Activated T-cell treated with anti-CD3 and anti-CD28 coated beads, Interleukin-2, amount 50 U/mL, for 4 hours (primary cell): ENCODE results near the gene TMLHE. TPM values are rescaled to one million over a fixed set of nuclear protein-coding genes. Genes with fewer than 3 reads are reported as not detected.
"Not testable (repeated sequence)": the region's sequence is repeated elsewhere in the genome, so short reads cannot be mapped to it uniquely, and the experiment has no call there.

ENCODE experiments used
- ATAC-seq, 2 donors: fragments of 200-7000 bp; cut with Tn5 transposase; one replicate each; pipeline ENCODE4 v1.10.0; 2021
- DNase-seq: peaks from one replicate; pipeline ENCODE4 v3.0.0-alpha.2; 2020
- H3K27me3 Mint-ChIP-seq: one replicate; pipeline ENCODE4 v1.8.0; 2021; ENCODE audit warnings: low read depth, mixed read lengths
- H3K36me3 Mint-ChIP-seq: one replicate; pipeline ENCODE4 v1.8.0; 2022; ENCODE audit warnings: mixed read lengths; ENCODE audit not compliant: insufficient read depth
- H3K4me1 Mint-ChIP-seq: one replicate; pipeline ENCODE4 v1.8.0; 2021; ENCODE audit warnings: low read depth, mixed read lengths
- H3K4me3 Mint-ChIP-seq: one replicate; pipeline ENCODE4 v1.8.0; 2021; ENCODE audit warnings: mild to moderate bottlenecking, moderate library complexity, mixed read lengths
- H3K9me3 Mint-ChIP-seq: one replicate; pipeline ENCODE4 v1.8.0; 2021; ENCODE audit warnings: mixed read lengths
- total RNA-seq, 3 donors: library from RNA; stranded (reverse); gene quantifications; one replicate each; pipeline ENCODE4 v1.2.1, GENCODE V29; 2021

Gene TMLHE, protein sequence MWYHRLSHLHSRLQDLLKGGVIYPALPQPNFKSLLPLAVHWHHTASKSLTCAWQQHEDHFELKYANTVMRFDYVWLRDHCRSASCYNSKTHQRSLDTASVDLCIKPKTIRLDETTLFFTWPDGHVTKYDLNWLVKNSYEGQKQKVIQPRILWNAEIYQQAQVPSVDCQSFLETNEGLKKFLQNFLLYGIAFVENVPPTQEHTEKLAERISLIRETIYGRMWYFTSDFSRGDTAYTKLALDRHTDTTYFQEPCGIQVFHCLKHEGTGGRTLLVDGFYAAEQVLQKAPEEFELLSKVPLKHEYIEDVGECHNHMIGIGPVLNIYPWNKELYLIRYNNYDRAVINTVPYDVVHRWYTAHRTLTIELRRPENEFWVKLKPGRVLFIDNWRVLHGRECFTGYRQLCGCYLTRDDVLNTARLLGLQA
- 1 to 10 TPM; 4.7 to 5.6 (median 4.9) TPM for total RNA-seq

DNA sequence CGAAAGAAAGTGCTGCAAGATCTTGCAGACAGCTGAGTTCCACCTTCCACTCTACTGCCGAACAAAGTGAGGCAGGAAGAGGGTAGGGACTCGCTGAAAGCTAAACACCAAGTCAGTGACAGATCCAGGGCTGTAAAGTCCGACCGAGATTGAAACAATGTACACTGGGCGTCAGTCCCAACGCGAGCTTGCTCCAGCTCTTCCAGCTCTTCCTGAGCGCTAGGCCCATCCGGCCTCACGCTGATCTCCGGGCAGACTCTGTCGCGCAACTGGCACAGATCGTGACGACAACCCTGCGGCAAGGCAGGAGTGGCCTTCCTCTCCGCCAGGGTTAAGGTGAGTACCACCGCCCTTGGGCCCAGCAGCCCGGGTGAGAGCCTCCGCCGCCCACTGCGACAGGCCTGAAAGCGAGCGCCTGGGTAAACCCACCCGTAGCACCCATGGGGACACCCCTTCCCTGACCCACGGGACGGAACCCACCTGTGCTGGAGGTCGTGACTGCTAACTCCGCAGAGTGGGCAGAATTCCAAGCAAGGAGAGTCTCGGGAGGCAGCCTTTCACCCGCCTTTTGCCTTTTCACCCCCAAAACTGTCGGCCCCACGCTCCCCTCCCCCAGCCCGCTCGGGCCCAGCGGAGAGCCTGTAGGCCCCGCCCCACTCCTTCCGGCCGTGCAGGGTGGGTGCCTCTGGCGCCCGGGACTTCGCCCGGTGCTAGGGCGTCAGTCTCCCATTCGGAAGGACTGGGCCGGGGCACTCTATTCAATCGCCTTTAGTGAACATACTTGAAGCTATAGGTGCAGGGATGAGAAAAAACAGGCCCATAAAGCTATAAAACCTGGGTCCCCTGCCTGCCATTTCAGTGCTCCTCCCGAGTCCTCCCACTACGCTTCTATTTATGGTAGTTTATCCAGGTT is at the start of gene TMLHE, which contains the start of gene SPRY3:
Gene TMLHE, minus strand, starts transcription at position 641 of the 913 bp plus-strand sequence. CDS start 67,676 bp downstream, outside the sequence.
Gene SPRY3, plus strand, starts transcription at position 275 of the 913 bp plus-strand sequence.
- peak; percentile 95 to 99 for ATAC-seq
- Mint-ChIP-seq H3K36me3 (peaks cover 1% of the 10 kb centered on the region), H3K27me3 (no peaks in the 10 kb centered on the region), H3K4me3 (peak within 1 kb of the TSS; percentile 91), H3K9me3 (no peaks in the 10 kb centered on the region), H3K4me1 (peaks cover 30% of the 10 kb centered on the region)
- peak; percentile 46 for DNase-seq

DNA sequence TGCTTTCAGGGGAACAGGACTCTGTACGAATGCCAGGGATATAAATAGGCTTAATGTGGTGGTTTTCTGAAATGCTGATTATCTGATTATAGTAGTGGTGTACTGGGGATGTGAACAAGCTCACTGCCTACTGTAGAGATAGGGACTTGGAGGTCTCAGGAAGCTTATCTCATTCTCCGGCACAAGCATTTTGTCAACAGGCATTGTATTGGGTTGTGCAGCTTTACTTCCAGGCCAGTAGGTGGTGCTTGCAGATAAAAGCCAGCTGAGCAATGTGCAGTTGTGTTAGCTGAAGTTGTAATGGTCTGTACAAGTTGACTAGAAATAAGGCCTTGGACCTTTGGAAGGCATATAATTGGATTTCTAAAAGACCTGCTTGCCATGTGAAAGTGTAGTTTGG is 49.5 kb upstream of the TMLHE start:
- no peak for ATAC-seq
- Mint-ChIP-seq H3K4me3 (no peak overlapping the region), H3K9me3 (peaks cover 9% of the 10 kb centered on the region), H3K36me3 (no peaks in the 10 kb centered on the region), H3K4me1 (no peaks in the 10 kb centered on the region), H3K27me3 (no peaks in the 10 kb centered on the region)
- no peak for DNase-seq

DNA sequence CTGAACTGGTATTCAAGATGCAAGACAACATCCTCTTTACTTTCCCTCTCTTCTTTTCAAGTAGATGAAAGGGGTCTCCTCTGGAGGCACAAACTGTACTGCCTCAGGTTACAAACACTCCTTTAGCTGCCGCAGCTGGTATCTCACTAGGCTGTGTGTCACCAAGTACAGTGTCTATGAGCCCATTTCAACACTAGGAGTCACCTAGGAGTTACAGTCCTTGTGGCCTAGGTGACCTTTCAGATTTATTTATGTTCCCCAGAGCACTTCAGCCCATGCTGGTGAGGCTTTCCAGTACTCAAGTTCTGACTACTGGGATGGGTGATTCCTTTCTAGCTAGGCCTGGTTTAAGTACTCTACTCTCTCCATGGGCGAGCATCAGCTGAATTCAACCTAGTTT is 32.4 kb upstream of the TMLHE start:
- H3K4me3 Mint-ChIP-seq = no peak overlapping the region
- peaks cover 3% of the 10 kb centered on the region for H3K27me3 Mint-ChIP-seq
- H3K36me3 Mint-ChIP-seq = no peaks in the 10 kb centered on the region
- ATAC-seq (no peak), DNase-seq (no peak)
- H3K4me1 Mint-ChIP-seq = peaks cover 2% of the 10 kb centered on the region
- H3K9me3 Mint-ChIP-seq = no peaks in the 10 kb centered on the region

DNA sequence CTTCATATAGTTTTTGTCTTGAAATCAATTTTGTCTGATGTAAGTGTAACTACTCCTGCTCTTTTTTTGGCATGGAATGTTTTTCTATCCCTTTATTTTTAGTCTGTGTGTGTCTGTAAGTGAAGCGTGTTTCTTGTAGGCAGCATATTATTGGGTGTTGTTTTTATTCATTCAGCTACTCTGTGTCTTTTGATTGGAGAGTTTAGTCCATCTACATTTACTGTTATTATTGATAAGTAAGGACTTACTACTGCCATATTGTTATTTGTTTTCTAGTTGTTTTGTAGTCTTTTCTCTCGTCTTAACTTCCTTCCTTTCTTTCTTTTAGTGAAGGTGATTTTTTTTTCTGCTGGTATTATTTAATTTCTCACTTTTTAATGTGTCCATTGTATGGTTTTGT is 30.5 kb upstream of the TMLHE start:
- Mint-ChIP-seq H3K4me3 (no peak overlapping the region), H3K36me3 (no peaks in the 10 kb centered on the region), H3K4me1 (peaks cover 2% of the 10 kb centered on the region), H3K9me3 (no peaks in the 10 kb centered on the region), H3K27me3 (peaks cover 3% of the 10 kb centered on the region)
- ATAC-seq (no peak), DNase-seq (no peak)

DNA sequence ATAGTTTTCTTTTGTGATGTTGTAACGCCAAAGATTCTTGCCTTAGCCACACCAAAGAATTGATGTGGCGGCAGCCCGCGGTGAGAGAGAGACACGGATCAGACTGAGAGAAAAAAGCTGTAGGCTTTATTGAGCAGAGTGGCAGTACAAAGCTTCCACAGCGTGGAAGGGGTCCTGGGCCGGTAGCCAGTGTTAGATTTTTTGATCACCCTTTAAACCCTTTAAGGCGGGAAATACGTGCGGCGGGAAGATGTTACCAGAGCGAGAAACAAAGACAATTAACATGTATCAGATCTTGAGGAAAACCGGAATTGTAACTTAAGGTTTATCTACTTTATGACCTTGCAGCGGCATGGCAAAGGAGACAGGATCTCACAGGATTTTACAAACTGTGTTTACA is 28.6 kb upstream of the TMLHE start:
- not testable (repeated sequence) for H3K27me3 Mint-ChIP-seq, H3K9me3 Mint-ChIP-seq, H3K4me1 Mint-ChIP-seq, DNase-seq, ATAC-seq, H3K36me3 Mint-ChIP-seq
- H3K4me3 Mint-ChIP-seq = peak overlapping the region; percentile 72

DNA sequence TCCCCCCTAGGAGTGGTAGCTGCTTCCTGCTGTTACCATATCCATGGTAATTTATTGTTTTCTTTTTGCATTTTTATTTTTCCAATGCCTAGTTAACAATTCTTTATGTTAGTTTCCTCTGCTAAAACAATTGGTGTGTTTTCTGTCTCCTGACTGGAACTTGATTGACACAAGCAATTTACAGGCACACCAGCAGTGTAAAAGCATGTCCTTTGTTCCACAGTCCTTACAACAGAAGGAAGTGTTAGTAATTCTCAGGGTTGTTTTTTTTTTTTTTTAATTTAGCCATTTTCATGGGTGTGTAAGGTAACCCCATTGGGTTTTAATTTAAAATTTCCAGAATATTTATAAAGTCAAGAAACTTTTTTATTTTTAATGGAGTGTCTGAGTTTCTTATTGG is 25.0 kb upstream of the TMLHE start:
- ATAC-seq (no peak), DNase-seq (no peak)
- no peak overlapping the region for H3K4me3 Mint-ChIP-seq
- H3K36me3 Mint-ChIP-seq = no peaks in the 10 kb centered on the region
- peaks cover 4% of the 10 kb centered on the region for H3K4me1 Mint-ChIP-seq
- H3K27me3 Mint-ChIP-seq = no peaks in the 10 kb centered on the region
- H3K9me3 Mint-ChIP-seq = no peaks in the 10 kb centered on the region

DNA sequence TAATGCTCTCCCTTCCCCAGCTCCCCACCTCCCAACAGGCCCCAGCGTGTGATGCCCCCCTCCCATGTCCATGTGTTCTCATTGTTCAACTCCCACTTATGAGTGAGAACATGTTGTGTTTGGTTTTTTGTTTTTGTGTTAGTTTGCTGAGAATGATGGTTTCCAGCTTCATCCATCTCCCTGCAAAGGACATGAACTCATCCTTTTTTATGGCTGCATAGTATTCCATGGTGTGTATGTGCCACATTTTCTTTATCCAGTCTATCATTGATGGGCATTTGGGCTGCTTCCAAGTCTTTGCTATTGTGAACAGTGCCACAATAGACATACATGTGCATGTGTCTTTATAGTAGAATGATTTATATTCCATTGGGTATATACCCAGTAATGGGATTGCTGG is 22.3 kb upstream of the TMLHE start:
- not testable (repeated sequence) for H3K4me1 Mint-ChIP-seq, H3K9me3 Mint-ChIP-seq, H3K27me3 Mint-ChIP-seq, H3K4me3 Mint-ChIP-seq, H3K36me3 Mint-ChIP-seq, ATAC-seq, DNase-seq

DNA sequence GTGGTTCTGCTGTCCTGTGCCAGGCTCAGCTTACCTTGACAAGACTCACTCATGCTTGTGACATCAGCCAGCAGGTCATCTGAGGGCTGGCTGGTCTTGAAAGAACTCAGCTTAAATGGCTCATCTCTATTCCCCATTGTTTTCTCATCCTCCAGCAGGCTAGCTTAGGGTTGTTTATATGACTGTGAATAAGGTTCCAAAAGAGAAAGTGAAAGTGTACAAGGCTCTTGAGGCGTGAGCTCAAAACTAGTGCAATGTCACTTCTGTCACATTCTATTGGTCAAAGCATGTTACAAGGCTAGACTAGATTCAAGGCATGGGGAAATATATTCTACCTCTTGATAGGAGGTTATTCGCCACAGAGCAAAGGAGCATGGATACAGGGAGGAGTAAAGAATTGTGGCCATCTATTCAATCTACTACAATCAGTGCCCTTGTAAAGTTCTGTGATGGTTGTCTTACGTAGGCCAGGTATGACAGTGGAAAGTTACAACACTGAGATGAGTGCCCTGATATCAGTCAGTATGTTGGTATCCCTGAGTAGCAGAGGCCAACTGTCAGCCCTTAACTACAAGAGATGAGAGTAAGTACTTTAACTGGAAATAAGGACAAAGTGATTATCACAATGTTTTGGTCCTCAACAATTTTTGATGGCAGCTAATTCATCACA is 19.8 kb upstream of the TMLHE start:
- Mint-ChIP-seq H3K36me3 (peaks cover 2% of the 10 kb centered on the region), H3K4me1 (peaks cover 7% of the 10 kb centered on the region), H3K27me3 (no peaks in the 10 kb centered on the region), H3K4me3 (peak overlapping the region; percentile 25), H3K9me3 (peaks cover 13% of the 10 kb centered on the region)
- ATAC-seq (peak; percentile 81 to 86), DNase-seq (no peak)

DNA sequence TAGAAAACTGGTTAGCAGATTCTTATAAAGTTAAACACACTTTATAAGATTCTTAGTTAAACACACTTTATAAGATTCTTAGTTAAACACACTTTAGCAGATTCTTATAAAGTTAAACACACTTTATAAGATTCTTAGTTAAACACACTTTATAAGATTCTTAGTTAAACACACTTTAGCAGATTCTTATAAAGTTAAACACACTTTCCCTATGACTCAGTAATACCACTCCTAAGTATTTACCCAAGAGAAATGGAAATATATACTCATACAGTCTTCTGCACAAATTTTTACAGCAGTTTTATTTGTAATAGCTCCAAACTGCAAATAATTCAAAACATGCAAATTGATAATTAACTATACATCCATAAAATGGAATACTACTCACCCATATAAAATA is 7.4 kb upstream of the TMLHE start:
- not testable (repeated sequence) for H3K4me1 Mint-ChIP-seq, ATAC-seq, H3K36me3 Mint-ChIP-seq, DNase-seq, H3K27me3 Mint-ChIP-seq, H3K9me3 Mint-ChIP-seq, H3K4me3 Mint-ChIP-seq

DNA sequence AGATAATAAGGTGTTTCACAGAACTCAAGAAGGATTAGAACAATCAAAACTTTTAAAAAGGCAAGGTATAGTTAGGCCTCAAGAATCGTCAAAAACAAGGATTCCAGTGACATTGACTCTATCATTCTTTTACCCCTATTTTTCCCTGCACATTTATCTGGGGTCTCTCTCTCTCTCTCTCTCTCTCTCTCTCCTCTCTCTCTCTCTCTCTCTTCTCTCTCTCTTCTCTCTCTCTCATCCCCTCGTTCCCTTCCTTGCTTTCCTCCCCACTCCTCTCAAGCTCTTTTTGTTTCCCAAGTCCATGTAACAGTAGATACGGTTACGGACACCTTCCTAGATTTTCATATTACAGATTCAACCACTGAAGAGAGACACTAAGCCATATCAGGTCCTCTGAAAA is 3.2 kb upstream of the TMLHE start:
- H3K36me3 Mint-ChIP-seq = no peaks in the 10 kb centered on the region
- no peak for DNase-seq
- H3K4me1 Mint-ChIP-seq = peaks cover 10% of the 10 kb centered on the region
- ATAC-seq = no peak
- H3K27me3 Mint-ChIP-seq = no peaks in the 10 kb centered on the region
- H3K9me3 Mint-ChIP-seq = no peaks in the 10 kb centered on the region
- no peak overlapping the region for H3K4me3 Mint-ChIP-seq

DNA sequence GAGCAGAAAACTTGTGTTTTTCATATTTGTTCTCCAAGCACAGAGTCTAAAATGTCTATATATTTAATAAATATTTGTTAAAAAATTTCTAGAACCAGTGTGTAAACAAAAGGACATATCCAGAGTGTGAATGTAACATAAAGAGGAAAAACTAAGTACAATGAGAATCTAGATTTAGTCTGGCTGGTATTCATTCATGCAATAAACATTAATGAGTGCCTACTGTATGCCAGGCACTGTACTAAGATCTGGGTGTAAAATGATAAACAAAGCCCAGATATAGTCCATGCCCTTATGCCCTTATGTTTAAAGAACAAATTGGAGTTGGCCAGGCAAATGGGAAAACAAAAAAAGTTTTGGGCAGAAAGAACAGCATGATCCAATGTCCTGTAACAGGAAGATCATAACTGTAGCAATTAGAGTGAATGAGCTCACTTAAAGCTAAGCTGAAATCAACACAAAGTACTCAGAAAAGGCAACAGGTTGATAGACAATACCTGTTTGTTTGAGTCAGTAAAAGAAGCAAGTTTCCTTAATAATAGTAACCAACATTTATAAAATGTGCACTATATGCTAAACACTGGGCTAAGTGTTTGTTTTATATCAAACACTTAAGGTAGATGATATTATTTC is 1.3 kb upstream of the TMLHE start:
- peaks cover 20% of the 10 kb centered on the region for H3K4me1 Mint-ChIP-seq
- no peaks in the 10 kb centered on the region for H3K27me3 Mint-ChIP-seq
- H3K36me3 Mint-ChIP-seq = no peaks in the 10 kb centered on the region
- H3K4me3 Mint-ChIP-seq = no peak overlapping the region
- no peak for DNase-seq
- ATAC-seq = no peak
- H3K9me3 Mint-ChIP-seq = no peaks in the 10 kb centered on the region

DNA sequence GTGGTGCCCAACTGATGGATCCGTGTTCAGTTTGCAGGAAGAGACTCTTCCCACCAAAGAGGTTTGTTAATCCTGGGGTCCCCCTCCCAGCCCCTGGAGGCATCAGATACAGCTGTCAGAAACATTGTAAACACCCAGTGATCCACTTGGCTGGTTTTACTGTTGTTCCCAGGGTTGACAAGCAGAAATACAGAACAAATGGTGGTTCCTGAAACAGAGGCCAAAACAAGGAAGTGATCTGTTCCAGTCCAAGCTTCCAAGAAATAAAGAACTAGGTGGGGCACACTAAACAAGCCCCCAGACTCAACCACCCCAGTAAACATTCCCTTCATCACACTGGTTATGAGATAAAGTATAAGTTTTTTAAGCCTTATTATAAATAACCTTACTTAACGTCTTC is 1.4 kb downstream of the TMLHE start:
- Mint-ChIP-seq H3K9me3 (peaks cover 6% of the 10 kb centered on the region), H3K4me1 (peaks cover 35% of the 10 kb centered on the region), H3K27me3 (no peaks in the 10 kb centered on the region), H3K36me3 (peaks cover 6% of the 10 kb centered on the region), H3K4me3 (peak overlapping the region; percentile 91)
- DNase-seq (no peak), ATAC-seq (no peak)

DNA sequence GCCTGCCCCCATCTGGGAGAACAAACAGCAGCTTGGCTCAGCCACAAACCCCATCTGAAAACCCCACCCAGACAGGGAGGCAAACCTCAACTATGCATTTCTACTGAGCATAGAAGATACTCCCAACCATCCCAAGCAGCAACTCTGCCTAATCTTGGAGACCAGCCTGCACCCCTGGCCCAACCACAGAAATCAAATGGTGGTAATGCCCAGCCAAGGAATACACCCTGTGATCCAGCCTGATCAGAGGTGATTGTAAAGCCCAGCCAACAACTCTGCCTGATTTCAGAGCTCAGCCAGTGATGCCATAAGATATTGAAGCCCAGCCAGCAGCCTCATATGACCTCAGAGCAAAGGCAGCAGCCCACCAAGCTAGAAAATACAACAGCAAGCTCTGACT is 19.8 kb downstream of the TMLHE start:
- H3K36me3 Mint-ChIP-seq = peaks cover 23% of the 10 kb centered on the region
- no peak for ATAC-seq
- no peak overlapping the region for H3K4me3 Mint-ChIP-seq
- H3K9me3 Mint-ChIP-seq = peaks cover 17% of the 10 kb centered on the region
- H3K4me1 Mint-ChIP-seq = no peaks in the 10 kb centered on the region
- no peak for DNase-seq
- H3K27me3 Mint-ChIP-seq = no peaks in the 10 kb centered on the region

DNA sequence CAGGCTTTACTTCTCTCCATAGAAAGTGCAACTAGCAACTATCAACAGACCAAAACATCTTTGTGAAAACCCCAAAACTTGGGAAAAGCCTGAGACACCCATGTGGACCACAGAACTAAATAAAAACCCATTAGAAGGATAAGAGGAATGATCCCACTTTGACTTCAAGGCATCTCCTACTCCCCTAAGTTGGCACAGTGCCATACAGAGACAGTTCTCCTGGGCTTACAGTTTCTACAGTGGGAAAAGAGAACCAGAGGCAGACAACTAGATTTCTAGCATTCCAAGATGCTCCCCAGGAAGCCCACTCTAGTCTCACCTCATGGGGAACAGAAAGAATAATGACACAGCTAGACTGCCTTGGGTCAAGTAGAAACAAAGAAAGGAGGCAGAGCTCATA is 20.4 kb downstream of the TMLHE start:
- Mint-ChIP-seq H3K4me3 (no peak overlapping the region), H3K9me3 (peaks cover 17% of the 10 kb centered on the region), H3K36me3 (peaks cover 23% of the 10 kb centered on the region), H3K27me3 (no peaks in the 10 kb centered on the region), H3K4me1 (no peaks in the 10 kb centered on the region)
- ATAC-seq (no peak), DNase-seq (no peak)
